PC-3 (cell line): ENCODE measurements around the gene HNF4A.

Experiments
- CTCF ChIP-seq: fragments of 300-600 bp; sonication (generic); conservative IDR thresholded peaks from 2 replicates; pipeline ENCODE4 v1.5.1; 2017; ENCODE audit warnings: antibody characterized with exemption, low read depth, mild to moderate bottlenecking, low read length
- EZH2 ChIP-seq: fragments of 300-600 bp; sonication (generic); IDR thresholded peaks from one replicate; pipeline ENCODE4 v1.6.1; 2017; ENCODE audit warnings: antibody characterized with exemption, mild to moderate bottlenecking, low read length; ENCODE audit not compliant: unreplicated experiment

DNA sequence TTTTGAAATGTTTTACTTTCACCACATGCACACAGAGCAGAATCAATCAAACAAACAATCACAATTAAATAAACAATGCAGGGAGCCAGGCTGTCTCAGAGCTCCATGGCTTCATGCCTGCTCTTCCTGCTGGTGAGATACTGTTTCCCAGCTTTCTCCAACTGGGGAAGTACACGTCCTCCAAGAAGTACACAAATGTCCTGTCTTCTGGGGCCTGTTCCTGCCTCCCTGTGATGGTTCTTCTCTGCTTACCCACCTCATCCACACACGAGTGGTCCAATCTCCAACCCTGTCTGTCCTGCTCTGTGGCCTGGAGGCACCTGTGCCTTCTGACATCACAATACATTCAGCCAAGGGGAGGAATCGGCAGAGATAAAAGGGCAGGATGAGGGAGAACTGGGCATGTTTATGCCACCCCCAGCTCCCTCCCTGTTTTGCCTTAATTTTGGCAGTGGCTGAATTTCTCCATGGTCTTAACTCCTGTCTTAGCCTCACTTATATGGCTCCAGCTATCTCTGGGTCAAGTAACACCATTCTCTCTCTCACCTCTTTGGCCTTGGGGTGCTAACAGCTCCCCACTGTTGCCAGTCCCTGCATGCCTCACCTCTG, 94.9 kb downstream of the HNF4A start:
- TF ChIP-seq CTCF (no peak), EZH2 (no peak)
